WI38 (cell line): ENCODE data around the gene AGO3.

Source experiments
- H3K4me3 ChIP-seq: 2 replicates; pipeline ENCODE4 v1.5.1; 2011; ENCODE audit warnings: low read depth, mild to moderate bottlenecking, control low read depth, low read length
- TF ChIP-seq, protein P1 (sequence below): IDR thresholded peaks from 2 replicates; pipeline ENCODE4 v1.5.1; 2012; ENCODE audit warnings: low read depth, mild to moderate bottlenecking, control low read depth, low read length

Gene AGO3

DNA sequence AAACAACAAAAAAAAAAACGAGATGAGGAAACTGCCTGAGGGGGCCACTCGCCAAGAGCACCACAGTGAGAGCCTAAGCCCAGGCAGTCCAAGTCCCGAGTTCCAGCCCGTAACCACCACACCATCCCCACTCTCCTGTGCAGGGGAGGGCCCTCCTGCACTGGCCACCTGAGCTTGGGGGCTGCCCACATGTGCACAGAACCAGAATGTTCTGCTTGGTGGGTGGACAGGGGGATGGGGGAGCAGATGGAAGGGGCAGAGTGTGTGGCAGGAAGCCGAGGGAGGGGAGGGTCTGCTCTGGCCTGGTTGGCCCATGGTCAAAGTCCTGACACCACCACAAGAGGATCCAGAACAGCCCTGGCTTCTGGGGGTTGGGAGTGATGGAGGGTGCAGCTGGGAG is 175.4 kb downstream of the AGO3 start:
- TF ChIP-seq, protein P1, sequence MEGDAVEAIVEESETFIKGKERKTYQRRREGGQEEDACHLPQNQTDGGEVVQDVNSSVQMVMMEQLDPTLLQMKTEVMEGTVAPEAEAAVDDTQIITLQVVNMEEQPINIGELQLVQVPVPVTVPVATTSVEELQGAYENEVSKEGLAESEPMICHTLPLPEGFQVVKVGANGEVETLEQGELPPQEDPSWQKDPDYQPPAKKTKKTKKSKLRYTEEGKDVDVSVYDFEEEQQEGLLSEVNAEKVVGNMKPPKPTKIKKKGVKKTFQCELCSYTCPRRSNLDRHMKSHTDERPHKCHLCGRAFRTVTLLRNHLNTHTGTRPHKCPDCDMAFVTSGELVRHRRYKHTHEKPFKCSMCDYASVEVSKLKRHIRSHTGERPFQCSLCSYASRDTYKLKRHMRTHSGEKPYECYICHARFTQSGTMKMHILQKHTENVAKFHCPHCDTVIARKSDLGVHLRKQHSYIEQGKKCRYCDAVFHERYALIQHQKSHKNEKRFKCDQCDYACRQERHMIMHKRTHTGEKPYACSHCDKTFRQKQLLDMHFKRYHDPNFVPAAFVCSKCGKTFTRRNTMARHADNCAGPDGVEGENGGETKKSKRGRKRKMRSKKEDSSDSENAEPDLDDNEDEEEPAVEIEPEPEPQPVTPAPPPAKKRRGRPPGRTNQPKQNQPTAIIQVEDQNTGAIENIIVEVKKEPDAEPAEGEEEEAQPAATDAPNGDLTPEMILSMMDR, result no peak
- H3K4me3 ChIP-seq, result no peak overlapping the region

DNA sequence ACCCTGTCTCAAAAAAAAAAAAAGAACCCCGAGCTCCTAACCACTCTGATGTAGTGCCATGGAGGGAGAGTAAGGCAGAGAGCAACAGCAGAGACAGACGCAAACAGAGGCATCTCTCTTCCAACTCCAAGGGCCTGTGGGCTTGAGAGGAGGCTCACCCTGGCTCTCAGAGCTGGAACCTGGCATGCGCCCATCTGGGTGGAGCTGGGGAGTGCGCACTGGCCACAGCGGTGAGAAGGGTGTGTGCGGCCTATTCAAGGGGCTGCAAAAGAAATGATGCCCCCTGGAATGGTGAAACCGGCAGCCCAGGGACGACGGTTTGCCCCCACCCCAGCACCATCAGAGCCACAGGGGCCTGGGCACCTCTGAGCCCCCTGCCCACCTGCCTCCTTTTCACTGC is 176.5 kb downstream of the AGO3 start:
- H3K4me3 ChIP-seq, result no peak overlapping the region
- TF ChIP-seq, protein P1, result no peak

DNA sequence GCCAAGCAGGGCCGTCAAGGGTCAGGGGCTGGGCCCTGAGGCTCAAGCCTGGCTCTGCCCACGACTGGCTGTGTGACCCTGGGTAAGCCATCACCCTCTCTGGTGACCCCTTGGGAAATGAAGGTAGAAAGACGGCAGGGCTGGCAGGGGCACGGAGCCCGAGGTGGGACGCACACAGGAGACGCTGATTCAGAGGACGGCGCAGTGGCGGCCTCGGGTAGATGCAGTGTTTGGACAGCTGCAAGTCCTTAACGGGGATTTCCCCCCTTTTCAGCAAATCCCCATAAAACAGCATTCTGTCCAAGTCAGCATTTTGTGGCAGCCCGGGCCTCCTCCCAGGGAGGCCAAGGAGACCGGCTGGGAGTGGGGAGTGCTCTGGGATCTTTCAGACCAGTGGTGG is 177.4 kb downstream of the AGO3 start:
- no peak overlapping the region for H3K4me3 ChIP-seq
- TF ChIP-seq, protein P1, result no peak

DNA sequence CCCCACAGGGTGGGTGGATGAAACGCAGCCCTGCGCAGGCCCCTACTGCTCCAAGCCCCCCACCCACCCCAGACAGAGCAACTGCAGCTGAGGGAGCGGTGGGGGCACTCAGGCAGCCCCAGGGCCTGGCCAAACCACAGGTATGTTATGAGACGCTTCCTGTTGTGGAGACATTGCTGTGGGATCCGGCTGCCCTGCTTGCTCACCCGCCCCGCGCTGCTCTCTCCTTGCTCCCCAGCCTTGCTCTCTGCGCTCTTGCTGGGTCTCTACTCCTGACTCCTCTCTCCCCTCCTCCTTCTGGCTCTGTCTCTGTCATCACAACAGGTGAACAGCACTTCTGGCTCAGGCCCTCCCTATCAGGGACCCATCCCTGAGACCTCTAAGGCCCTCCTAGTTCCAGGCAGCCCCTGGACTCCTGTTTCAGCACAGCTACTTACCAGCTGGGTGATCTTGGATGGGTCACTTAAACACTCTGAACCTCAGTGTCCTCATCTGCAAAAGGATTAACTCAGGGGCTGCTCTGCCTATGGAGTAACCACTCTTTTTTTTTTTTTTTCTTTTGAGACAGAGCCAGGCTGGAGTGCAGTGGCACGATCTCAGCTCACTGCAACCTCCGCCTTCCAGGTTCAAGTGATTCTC is 178.3 kb downstream of the AGO3 start:
- H3K4me3 ChIP-seq, result no peak overlapping the region
- TF ChIP-seq, protein P1, result no peak

DNA sequence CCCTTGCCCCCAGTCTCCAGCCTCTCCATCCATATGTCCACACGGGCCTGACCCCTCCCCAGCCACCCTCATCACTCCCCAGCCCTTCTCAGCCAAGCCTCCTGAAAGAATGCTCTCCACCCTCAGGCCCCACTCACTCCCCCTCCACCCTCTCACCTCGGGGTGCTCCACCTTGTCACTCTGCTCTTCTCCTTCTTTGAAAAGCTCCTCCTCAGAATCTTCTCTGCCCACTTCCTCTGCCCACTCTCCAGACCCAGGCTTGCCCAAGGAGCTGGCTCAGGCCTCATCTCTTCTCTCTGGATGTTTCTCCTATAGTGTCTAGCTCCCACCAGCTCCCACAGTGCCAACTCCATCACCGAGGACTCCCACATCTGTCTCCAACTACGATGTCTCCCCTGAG is 180.2 kb downstream of the AGO3 start:
- TF ChIP-seq, protein P1, result no peak
- no peak overlapping the region for H3K4me3 ChIP-seq

DNA sequence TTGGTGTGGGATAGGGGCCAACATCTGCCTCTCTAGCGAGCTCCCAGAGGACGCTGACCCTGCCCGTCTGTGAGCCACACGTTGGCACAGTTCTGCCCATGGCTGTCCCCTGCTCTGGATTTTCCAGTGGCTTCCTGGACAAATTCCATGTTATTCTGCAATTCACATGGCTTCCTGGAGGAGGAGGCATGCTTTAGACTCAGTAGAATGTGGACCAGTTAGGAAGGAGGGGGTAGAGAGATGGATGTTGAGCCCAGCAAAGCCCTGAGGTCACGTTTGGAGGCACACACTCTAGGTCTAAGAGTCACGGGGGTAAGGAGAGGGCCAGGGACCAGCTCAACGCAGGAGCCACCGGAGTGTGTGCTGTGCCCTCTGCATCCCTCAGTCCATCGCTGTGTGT is 181.9 kb downstream of the AGO3 start:
- TF ChIP-seq, protein P1, result no peak
- no peak overlapping the region for H3K4me3 ChIP-seq

DNA sequence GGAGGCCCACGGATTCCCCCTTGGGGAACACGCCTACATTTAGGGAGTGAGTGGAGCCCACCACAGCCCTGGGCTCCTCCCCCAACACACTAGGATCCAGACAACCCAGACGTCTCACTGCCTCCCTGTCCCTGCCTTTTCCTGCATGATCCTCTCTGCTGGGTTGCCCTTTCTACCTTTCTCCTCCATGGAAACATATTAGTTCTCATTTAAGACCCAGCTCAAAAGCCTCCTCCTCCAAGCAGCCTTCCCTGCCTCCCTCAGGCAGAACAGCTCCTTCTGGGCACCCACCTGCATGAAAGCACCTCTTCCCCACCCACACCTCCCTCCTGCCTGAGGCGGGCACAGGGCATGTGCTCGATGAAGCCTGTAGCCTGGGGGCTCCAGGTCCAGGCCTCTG is 183.5 kb downstream of the AGO3 start:
- no peak overlapping the region for H3K4me3 ChIP-seq
- TF ChIP-seq, protein P1, result no peak
